Fibroblast of lung (primary cell): ENCODE measurements around the gene IDUA.

Experiments used
- EZH2 ChIP-seq: IDR thresholded peaks from 2 replicates; pipeline ENCODE4 v1.5.1; 2012; ENCODE audit warnings: low read length, control low read depth, mild to moderate bottlenecking; ENCODE audit errors: missing control alignments
- TF ChIP-seq, protein P1 (sequence below), 2 donors: IDR thresholded peaks in 1 of 2; conservative IDR thresholded peaks in 1 of 2; 1 replicate in 1 of 2; 2 replicates in 1 of 2; pipeline ENCODE4 v1.5.1; 2011 to 2012; ENCODE audit warnings: low read length in 2 of 2, control low read depth in 1 of 2, inconsistent platforms in 1 of 2, low read depth in 1 of 2, mild to moderate bottlenecking in 1 of 2

DNA sequence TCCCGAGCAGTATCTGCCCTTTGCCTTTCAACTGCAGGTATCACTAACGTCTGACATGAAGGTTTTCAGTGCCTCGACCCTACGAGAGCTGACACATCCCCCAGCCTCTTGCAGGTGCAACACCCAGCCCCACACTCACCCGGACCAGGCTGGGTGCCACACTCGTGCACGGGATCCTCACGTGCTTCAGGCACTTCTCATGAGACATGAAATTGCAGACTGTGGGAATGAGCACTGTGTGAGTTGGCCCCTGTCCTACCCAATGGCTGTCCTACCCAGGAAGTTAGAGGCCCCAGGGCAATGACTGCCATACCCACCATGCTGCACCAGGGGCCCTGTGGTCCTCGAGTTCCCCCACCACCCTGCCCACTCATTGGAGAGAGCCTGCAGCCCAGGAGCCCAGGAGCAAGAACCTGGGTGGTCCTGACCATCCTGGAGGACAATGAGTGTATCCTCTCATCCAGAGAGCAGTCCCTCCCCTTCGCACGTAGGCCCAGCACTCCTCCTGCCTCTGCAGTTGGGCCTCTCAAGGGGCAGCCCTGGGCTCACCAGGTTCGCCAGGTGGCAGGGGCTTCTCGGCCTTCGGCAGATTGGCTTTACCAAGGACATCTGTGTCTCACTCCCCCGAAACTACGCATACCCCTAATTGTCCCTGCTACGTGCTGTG lies 15.9 kb upstream of the IDUA start:
- TF ChIP-seq, protein P1, sequence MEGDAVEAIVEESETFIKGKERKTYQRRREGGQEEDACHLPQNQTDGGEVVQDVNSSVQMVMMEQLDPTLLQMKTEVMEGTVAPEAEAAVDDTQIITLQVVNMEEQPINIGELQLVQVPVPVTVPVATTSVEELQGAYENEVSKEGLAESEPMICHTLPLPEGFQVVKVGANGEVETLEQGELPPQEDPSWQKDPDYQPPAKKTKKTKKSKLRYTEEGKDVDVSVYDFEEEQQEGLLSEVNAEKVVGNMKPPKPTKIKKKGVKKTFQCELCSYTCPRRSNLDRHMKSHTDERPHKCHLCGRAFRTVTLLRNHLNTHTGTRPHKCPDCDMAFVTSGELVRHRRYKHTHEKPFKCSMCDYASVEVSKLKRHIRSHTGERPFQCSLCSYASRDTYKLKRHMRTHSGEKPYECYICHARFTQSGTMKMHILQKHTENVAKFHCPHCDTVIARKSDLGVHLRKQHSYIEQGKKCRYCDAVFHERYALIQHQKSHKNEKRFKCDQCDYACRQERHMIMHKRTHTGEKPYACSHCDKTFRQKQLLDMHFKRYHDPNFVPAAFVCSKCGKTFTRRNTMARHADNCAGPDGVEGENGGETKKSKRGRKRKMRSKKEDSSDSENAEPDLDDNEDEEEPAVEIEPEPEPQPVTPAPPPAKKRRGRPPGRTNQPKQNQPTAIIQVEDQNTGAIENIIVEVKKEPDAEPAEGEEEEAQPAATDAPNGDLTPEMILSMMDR (conservative IDR thresholded peaks at IDR 0.05 in 1 of 2, IDR thresholded peaks at IDR 0.05 in 1 of 2; ENCODE audit: low read depth in 1 of 2, low read length in 2 of 2): no peak
- no peak for TF ChIP-seq EZH2
